Activated T-helper 17 cell treated with anti-CD3 and anti-CD28 coated beads, Interleukin-2, amount 50 U/mL, for 72 hours (primary cell): Measurements from ENCODE around the gene LMNTD2. TPM values are rescaled to one million over a fixed set of nuclear protein-coding genes. Genes with fewer than 3 reads are reported as not detected.

Experiments used
- ATAC-seq: fragments of 150-1000 bp; cut with Tn5 transposase; replicated peaks from 2 replicates; pipeline ENCODE4 v1.10.0; 2021; ENCODE audit warnings: mild to moderate bottlenecking, moderate library complexity
- H3K27ac Mint-ChIP-seq: one replicate; pipeline ENCODE4 v1.8.0; 2022; ENCODE audit warnings: mixed read lengths
- H3K27me3 Mint-ChIP-seq: one replicate; pipeline ENCODE4 v1.8.0; 2022; ENCODE audit warnings: mixed read lengths
- H3K36me3 Mint-ChIP-seq: one replicate; pipeline ENCODE4 v1.8.0; 2022; ENCODE audit warnings: low read depth, mild to moderate bottlenecking, mixed read lengths
- H3K4me1 Mint-ChIP-seq: one replicate; pipeline ENCODE4 v1.8.0; 2022; ENCODE audit warnings: mixed read lengths
- H3K4me3 Mint-ChIP-seq: one replicate; pipeline ENCODE4 v1.8.0; 2022; ENCODE audit warnings: mild to moderate bottlenecking, mixed read lengths
- H3K9me3 Mint-ChIP-seq: one replicate; pipeline ENCODE4 v1.8.0; 2022; ENCODE audit warnings: mixed read lengths
- total RNA-seq, 2 donors: library from RNA; stranded (reverse); gene quantifications; one replicate each; pipeline ENCODE4 v1.2.3, GENCODE V29; 2022

The LMNTD2 gene
- total RNA-seq, 2 donors from 2014 or later, result 2.7 to 6.6 TPM

- Mint-ChIP-seq H3K27me3 (no peaks in the 10 kb centered on the region), H3K27ac (peak overlapping the region; percentile 43), H3K4me3 (no peak overlapping the region), H3K4me1 (no peaks in the 10 kb centered on the region), H3K9me3 (peaks cover 4% of the 10 kb centered on the region), H3K36me3 (peaks cover 52% of the 10 kb centered on the region)
- ATAC-seq, result no peak
Measured at GRCh38 chr11:512761-513595, 47.6 kb downstream of the LMNTD2 start.

DNA sequence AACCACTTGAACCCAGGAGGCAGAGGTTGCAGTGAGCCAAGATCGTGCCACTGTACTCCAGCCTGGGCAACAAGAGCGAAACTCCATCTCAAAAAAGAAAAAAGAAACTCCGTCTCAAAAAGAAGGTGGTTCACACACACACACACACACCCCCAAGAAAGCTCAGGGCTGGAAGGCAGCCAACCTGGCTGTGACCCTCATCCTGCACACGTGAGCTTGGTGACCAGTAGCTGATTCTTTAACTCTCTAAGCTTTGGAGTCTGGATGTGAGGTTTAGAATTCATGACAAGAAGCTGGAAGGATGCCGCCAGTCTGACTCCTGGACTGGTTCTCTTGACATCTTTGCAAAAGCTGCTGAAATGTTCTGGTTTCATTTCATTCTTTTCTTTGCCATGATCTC lies 51.6 kb downstream of the LMNTD2 start:
- no peak overlapping the region for H3K4me3 Mint-ChIP-seq
- H3K36me3 Mint-ChIP-seq, result peaks cover 65% of the 10 kb centered on the region
- no peak for ATAC-seq
- H3K27me3 Mint-ChIP-seq, result no peaks in the 10 kb centered on the region
- H3K27ac Mint-ChIP-seq, result no peak overlapping the region
- H3K4me1 Mint-ChIP-seq, result no peaks in the 10 kb centered on the region
- no peaks in the 10 kb centered on the region for H3K9me3 Mint-ChIP-seq

DNA sequence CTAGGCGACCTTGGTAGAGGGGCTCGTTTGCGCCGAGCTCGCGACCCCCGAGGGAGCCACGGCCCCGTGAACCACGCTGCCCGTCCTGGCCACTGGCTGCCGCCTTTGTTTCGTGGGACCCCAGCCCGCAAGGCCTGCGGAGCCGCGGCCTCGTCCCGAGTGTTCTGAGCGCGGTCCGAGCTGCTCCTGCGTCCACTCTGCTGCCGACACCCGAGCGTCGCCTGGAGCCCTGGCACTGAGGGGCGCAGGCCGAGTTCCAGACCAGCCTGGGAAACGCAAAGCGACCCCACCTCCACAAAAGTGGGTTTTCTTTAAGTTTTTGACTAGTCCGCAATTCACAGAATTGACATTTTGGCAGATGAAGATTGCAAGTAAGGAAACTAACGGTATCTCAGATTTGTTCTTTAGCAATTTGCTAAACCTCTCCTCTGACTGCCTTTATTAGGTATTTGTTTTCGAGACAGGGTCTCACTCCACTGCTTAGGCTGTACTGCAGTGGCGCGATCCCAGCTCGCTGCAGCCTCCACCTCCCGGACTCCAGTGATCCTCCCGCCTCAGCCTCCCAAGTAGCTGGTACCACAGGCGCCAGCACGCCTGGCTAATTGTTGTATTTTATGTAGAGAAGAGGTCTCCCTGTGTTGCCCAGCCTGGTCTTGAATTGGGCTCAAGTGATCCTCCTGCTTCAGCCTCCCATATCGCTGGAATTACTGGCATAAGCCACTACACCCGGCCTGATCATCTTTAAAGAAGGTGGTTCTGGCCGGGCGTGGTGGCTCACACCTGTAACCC lies 52.6 kb downstream of the LMNTD2 start:
- peak overlapping the region; percentile 94 for H3K4me3 Mint-ChIP-seq
- peaks cover 59% of the 10 kb centered on the region for H3K36me3 Mint-ChIP-seq
- no peak for ATAC-seq
- H3K9me3 Mint-ChIP-seq, result no peaks in the 10 kb centered on the region
- H3K27ac Mint-ChIP-seq, result peak overlapping the region; percentile 65
- no peaks in the 10 kb centered on the region for H3K27me3 Mint-ChIP-seq
- H3K4me1 Mint-ChIP-seq, result no peaks in the 10 kb centered on the region

- ATAC-seq, result peak; percentile 80
- no peaks in the 10 kb centered on the region for H3K4me1 Mint-ChIP-seq
- peaks cover 52% of the 10 kb centered on the region for H3K36me3 Mint-ChIP-seq
- no peaks in the 10 kb centered on the region for H3K9me3 Mint-ChIP-seq
- peak within 1 kb of the TSS; percentile 94 for H3K4me3 Mint-ChIP-seq
- no peaks in the 10 kb centered on the region for H3K27me3 Mint-ChIP-seq
- peak within 1 kb of the TSS; percentile 98 for H3K27ac Mint-ChIP-seq
Measured at GRCh38 chr11:506995-507726, 53.4 kb downstream of the LMNTD2 start, which contains the start of gene RNH1. Gene RNH1, minus strand, starts transcription at chr11:507242. Its CDS starts 5,080 bp downstream, at chr11:502162.

DNA sequence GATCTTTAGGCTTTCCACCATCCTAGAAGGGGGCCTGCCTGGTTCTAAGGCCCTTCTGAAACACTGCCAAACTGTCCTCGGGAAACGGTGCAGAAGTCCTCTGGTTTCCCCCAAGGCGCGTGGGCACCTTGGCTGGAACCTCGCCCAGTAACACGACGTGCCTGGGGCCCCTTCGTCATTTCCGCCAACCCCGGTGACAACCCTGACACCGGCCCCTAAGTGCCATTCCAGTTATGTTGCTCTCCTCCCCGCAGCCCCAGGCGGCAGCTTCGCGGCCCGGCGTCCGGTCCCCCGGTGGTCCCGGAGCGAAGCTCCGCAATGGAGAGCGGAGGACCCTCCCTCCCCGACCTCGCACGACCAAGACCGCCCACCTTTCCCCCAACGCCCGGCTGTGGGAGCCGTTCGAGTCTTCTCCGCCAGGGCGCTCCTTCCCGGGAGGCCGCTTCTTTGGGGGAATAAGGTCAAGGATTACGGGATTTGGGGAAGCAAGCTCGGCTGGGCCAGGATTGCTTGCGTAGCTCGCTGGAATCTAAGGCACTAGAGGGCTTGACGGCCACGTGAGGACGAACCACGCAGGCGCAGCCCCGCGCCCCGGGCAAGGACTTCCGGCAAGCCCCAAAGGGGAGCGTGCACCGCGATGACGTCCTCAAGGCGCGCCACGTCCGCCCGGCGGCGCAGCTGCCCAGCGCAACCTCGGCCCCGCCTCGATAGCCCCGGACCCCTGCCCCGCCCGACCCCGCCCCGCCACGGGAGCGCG lies 54.1 kb downstream of the LMNTD2 start:
- Mint-ChIP-seq H3K27me3 (no peaks in the 10 kb centered on the region), H3K27ac (peak overlapping the region; percentile 98), H3K36me3 (peaks cover 55% of the 10 kb centered on the region), H3K4me1 (no peaks in the 10 kb centered on the region), H3K9me3 (no peaks in the 10 kb centered on the region), H3K4me3 (peak overlapping the region; percentile 94)
- peak; percentile 83 for ATAC-seq

- no peaks in the 10 kb centered on the region for H3K27me3 Mint-ChIP-seq
Measured at GRCh38 chr11:504994-505344, 55.6 kb downstream of the LMNTD2 start.

More at GRCh38 chr11:504994-505344, 55.6 kb downstream of the LMNTD2 start:
- Mint-ChIP-seq H3K9me3 (no peaks in the 10 kb centered on the region), H3K4me1 (no peaks in the 10 kb centered on the region), H3K27ac (no peak overlapping the region), H3K4me3 (peak overlapping the region; percentile 94), H3K36me3 (peaks cover 57% of the 10 kb centered on the region)
- ATAC-seq, result no peak

Other genes with a start within 250 kb of the LMNTD2 start
- gene IFITM1, start 246.7 kb downstream of the LMNTD2 start, total RNA-seq, result 10 to 100 TPM; 95.7 to 97.1 TPM
- 10 to 100 TPM in 1 of 2 donors, 1 to 10 TPM in 1; 2.7 to 26.0 TPM for gene IFITM3, start 239.9 kb downstream of the LMNTD2 start, total RNA-seq
- gene B4GALNT4, start 191.2 kb downstream of the LMNTD2 start, total RNA-seq, result 1 to 10 TPM; 1.4 to 9.4 TPM
- not detected for gene PKP3, start 166.5 kb downstream of the LMNTD2 start, total RNA-seq
- 10 to 100 TPM; 49.5 to 55.7 TPM for gene SIGIRR, start 145.7 kb downstream of the LMNTD2 start, total RNA-seq
- gene ANO9, start 118.7 kb downstream of the LMNTD2 start, total RNA-seq, result 100 to 1,000 TPM in 1 of 2 donors, 10 to 100 TPM in 1; 36.0 to 119 TPM
- gene PTDSS2, start 110.5 kb downstream of the LMNTD2 start, total RNA-seq, result 10 to 100 TPM; 24.1 to 28.0 TPM
- gene RNH1, start 53.5 kb downstream of the LMNTD2 start, total RNA-seq, result 100 to 1,000 TPM in 1 of 2 donors, 10 to 100 TPM in 1; 88.4 to 126 TPM
- gene HRAS, start 25.2 kb downstream of the LMNTD2 start, total RNA-seq, result 10 to 100 TPM; 29.5 to 73.2 TPM
- gene LRRC56, start 23.2 kb downstream of the LMNTD2 start, total RNA-seq, result 1 to 10 TPM; 1.1 to 4.4 TPM
- 10 to 100 TPM; 22.7 to 37.7 TPM for gene RASSF7, start 232 bp upstream of the LMNTD2 start, total RNA-seq
- 10 to 100 TPM; 37.8 to 55.6 TPM for gene PHRF1, start 15.7 kb upstream of the LMNTD2 start, total RNA-seq
- gene IRF7, start 55.2 kb upstream of the LMNTD2 start, total RNA-seq, result 10 to 100 TPM; 14.7 to 25.8 TPM
- not detected for gene CDHR5, start 64.2 kb upstream of the LMNTD2 start, total RNA-seq
- gene SCT, start 66.4 kb upstream of the LMNTD2 start, total RNA-seq, result not detected
- 1 to 10 TPM in 1 of 2 donors, under 1 TPM in 1; 0.48 to 3.8 TPM for gene DRD4, start 76.5 kb upstream of the LMNTD2 start, total RNA-seq
- 10 to 100 TPM; 43.2 to 56.0 TPM for gene DEAF1, start 134.5 kb upstream of the LMNTD2 start, total RNA-seq
- 10 to 100 TPM; 11.7 to 14.6 TPM for gene TMEM80, start 135.1 kb upstream of the LMNTD2 start, total RNA-seq
- 10 to 100 TPM; 23.6 to 34.6 TPM for gene EPS8L2, start 145.5 kb upstream of the LMNTD2 start, total RNA-seq
- 100 to 1,000 TPM; 131 to 255 TPM for gene TALDO1, start 186.7 kb upstream of the LMNTD2 start, total RNA-seq
- gene GATD1, start 216.7 kb upstream of the LMNTD2 start, total RNA-seq, result 10 to 100 TPM; 42.3 to 60.9 TPM
- gene CEND1, start 229.4 kb upstream of the LMNTD2 start, total RNA-seq, result 1 to 10 TPM; 1.2 to 3.9 TPM
- 10 to 100 TPM; 27.9 to 62.2 TPM for gene SLC25A22, start 237.5 kb upstream of the LMNTD2 start, total RNA-seq
- gene PIDD1, start 244.5 kb upstream of the LMNTD2 start, total RNA-seq, result 10 to 100 TPM; 35.8 to 43.8 TPM
- gene RPLP2, start 249.2 kb upstream of the LMNTD2 start, total RNA-seq, result 1,000 to 10,000 TPM; 2,744 to 3,086 TPM